DOHH2 (cell line): ENCODE data around the gene PIH1D2.

ENCODE experiments used
- H3F3A ChIP-seq: fragments of 200-600 bp; sonication (generic), shearing (Covaris generic); 2 replicates; pipeline ENCODE4 v1.6.0; 2016; ENCODE audit warnings: antibody characterized with exemption, mild to moderate bottlenecking; ENCODE audit not compliant: control insufficient read depth, insufficient read depth
- H3K27ac ChIP-seq: fragments of 200-600 bp; sonication (generic); 2 replicates; pipeline ENCODE4 v1.5.1; 2014; ENCODE audit warnings: low read depth, mild to moderate bottlenecking, low read length, moderate library complexity
- H3K27me3 ChIP-seq: fragments of 200-600 bp; sonication (generic); 2 replicates; pipeline ENCODE4 v1.6.1; 2014; ENCODE audit warnings: mild to moderate bottlenecking, low read length, mixed read lengths; ENCODE audit not compliant: control insufficient read depth
- H3K36me3 ChIP-seq: fragments of 200-600 bp; sonication (generic); 2 replicates; pipeline ENCODE4 v1.6.1; 2014; ENCODE audit warnings: mild to moderate bottlenecking, low read length, moderate library complexity, mixed read lengths; ENCODE audit not compliant: control insufficient read depth
- H3K4me1 ChIP-seq: fragments of 200-600 bp; sonication (generic); 2 replicates; pipeline ENCODE4 v1.6.1; 2014; ENCODE audit warnings: mild to moderate bottlenecking, low read length, mixed read lengths; ENCODE audit not compliant: control insufficient read depth
- H3K4me2 ChIP-seq: fragments of 200-600 bp; sonication (generic); 2 replicates; pipeline ENCODE4 v1.6.0; 2014; ENCODE audit warnings: mild to moderate bottlenecking, low read length, moderate library complexity
- H3K4me3 ChIP-seq: fragments of 200-600 bp; sonication (generic); 2 replicates; pipeline ENCODE4 v1.5.1; 2014; ENCODE audit warnings: mild to moderate bottlenecking, low read length, mixed read lengths
- H3K79me2 ChIP-seq: fragments of 200-600 bp; sonication (generic); 2 replicates; pipeline ENCODE4 v1.6.1; 2014; ENCODE audit warnings: mild to moderate bottlenecking, low read length, mixed read lengths; ENCODE audit not compliant: control insufficient read depth
- H3K9me2 ChIP-seq: fragments of 200-600 bp; sonication (generic); replicated peaks from 2 replicates; pipeline ENCODE4 v1.6.1; 2014; ENCODE audit warnings: mild to moderate bottlenecking, low read length, mixed read lengths; ENCODE audit not compliant: control insufficient read depth
- H3K9me3 ChIP-seq: fragments of 200-600 bp; sonication (generic); 2 replicates; pipeline ENCODE4 v1.6.1; 2014; ENCODE audit warnings: antibody characterized with exemption, low read length, mixed read lengths; ENCODE audit not compliant: control insufficient read depth, insufficient read depth
- H4K20me1 ChIP-seq: fragments of 200-600 bp; sonication (generic); 2 replicates; pipeline ENCODE4 v1.6.0; 2014; ENCODE audit warnings: low read depth, mild to moderate bottlenecking, antibody characterized with exemption, low read length, moderate library complexity; ENCODE audit not compliant: control insufficient read depth, insufficient read depth
- EZH2phosphoT487 ChIP-seq: fragments of 200-600 bp; sonication (generic); IDR thresholded peaks from 2 replicates; pipeline ENCODE4 v1.6.1; 2017; ENCODE audit warnings: borderline replicate concordance, mild to moderate bottlenecking, antibody characterized with exemption, low read length, moderate library complexity, mixed read lengths
- TF ChIP-seq, protein P1 (sequence below): fragments of 200-600 bp; sonication (generic); IDR thresholded peaks from one replicate; pipeline ENCODE4 v1.5.1; 2014; ENCODE audit warnings: antibody characterized with exemption, mild to moderate bottlenecking, low read depth, low read length; ENCODE audit not compliant: poor library complexity, severe bottlenecking

The PIH1D2 gene

DNA sequence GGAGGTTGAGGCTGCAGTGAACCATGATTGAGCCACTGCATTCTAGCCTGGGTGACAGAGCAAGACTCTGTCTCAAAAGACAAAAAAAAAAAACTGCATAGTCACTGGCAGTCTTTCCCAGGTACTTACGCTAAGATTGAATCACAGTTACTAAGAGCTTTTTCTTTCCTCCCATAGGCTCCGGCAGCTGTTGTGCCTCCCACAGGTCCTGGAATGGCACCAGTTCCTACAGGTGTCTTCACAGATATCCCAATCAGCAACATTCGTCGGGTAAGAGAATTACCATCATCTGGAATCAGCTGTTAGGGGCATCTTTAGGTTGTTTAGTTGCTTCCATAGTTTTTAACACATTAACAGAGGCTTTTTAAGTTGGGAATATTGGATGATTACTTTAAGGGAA, 28.9 kb downstream of the PIH1D2 start:
- peaks cover 24% of the 10 kb centered on the region for H3K4me1 ChIP-seq
- no peak for TF ChIP-seq EZH2phosphoT487
- TF ChIP-seq, protein P1, sequence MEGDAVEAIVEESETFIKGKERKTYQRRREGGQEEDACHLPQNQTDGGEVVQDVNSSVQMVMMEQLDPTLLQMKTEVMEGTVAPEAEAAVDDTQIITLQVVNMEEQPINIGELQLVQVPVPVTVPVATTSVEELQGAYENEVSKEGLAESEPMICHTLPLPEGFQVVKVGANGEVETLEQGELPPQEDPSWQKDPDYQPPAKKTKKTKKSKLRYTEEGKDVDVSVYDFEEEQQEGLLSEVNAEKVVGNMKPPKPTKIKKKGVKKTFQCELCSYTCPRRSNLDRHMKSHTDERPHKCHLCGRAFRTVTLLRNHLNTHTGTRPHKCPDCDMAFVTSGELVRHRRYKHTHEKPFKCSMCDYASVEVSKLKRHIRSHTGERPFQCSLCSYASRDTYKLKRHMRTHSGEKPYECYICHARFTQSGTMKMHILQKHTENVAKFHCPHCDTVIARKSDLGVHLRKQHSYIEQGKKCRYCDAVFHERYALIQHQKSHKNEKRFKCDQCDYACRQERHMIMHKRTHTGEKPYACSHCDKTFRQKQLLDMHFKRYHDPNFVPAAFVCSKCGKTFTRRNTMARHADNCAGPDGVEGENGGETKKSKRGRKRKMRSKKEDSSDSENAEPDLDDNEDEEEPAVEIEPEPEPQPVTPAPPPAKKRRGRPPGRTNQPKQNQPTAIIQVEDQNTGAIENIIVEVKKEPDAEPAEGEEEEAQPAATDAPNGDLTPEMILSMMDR = no peak

DNA sequence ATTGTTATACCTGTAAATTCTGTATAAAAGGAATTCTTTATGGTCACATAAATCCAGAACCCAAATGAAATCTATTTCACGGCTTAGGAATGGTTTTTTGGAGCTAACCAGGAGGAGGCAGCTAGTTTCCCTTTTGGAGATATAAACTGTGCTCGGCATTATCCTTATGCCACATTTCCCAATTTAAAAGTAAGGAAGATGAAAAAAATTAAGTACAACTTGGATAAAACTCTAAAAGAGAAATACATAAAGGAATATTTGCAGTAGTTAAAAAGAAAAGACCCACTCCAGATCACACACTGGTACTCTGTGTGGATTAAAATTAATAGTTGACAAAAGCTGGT, 30.9 kb downstream of the PIH1D2 start:
- no peak overlapping the region for H3K4me2 ChIP-seq
- peaks cover 88% of the 10 kb centered on the region for H3K36me3 ChIP-seq
- H4K20me1 ChIP-seq = 0 out of 2 replicates have a peak, but pooled peaks cover 2% of the 10 kb centered on the region
- peaks cover 16% of the 10 kb centered on the region for H3F3A ChIP-seq
- no peaks in the 10 kb centered on the region for H3K9me3 ChIP-seq
- H3K4me3 ChIP-seq = no peak overlapping the region
- TF ChIP-seq, protein P1 = no peak
- no peak for TF ChIP-seq EZH2phosphoT487
- H3K4me1 ChIP-seq = peaks cover 4% of the 10 kb centered on the region
- no peaks in the 10 kb centered on the region for H3K27me3 ChIP-seq
- H3K79me2 ChIP-seq = peaks cover 21% of the 10 kb centered on the region
- no peak overlapping the region for H3K27ac ChIP-seq
- no peaks in the 10 kb centered on the region for H3K9me2 ChIP-seq

More for the DNA sequence above, 28.9 kb downstream of the PIH1D2 start:
- no peaks in the 10 kb centered on the region for H3K27me3 ChIP-seq
- peaks cover 93% of the 10 kb centered on the region for H3K36me3 ChIP-seq
- H3K9me3 ChIP-seq = peaks cover 7% of the 10 kb centered on the region; the same call in 1 of the 2 replicates
- peaks cover 32% of the 10 kb centered on the region for H3K79me2 ChIP-seq
- H3K4me3 ChIP-seq = no peak overlapping the region
- no peaks in the 10 kb centered on the region for H3K9me2 ChIP-seq
- no peaks in the 10 kb centered on the region for H4K20me1 ChIP-seq
- no peak overlapping the region for H3K27ac ChIP-seq
- H3K4me2 ChIP-seq = no peak overlapping the region
- peaks cover 25% of the 10 kb centered on the region for H3F3A ChIP-seq

DNA sequence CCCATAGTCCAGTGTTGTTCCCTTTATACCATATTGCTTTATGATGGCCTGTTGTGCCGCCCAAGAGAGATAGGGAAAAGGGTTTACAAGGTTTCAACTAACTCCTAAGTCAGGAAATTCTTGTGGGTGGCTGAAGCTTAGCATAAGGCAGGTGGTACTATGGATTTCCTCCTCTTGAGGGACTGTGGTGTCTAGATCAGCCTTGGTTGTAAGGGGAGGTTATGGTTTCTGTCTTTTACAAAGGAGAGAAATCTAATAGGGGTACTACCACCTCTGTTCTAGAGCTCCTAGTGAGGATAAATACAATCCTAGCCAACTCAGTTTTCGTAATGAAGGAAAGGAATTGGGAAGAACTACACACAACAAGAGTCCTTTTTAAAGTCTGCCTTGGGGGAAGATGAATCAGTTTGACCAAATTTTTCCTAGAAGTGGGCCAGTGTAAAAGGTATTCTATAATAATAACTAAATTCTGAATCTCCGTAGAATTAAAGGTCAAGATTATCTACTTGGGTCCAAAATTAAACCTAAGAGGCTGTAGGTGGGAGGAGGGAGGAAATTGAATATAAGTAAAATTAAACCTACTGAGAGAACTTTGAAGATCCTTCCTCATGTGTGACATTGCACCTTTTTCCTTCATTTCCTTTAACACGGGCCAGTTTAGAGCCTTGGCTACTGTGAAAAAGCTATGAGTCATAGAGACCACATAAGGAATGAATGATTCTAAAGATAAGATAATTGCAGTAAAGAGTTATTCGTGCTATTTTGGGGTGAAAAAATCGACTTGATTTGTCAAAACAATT, 31.5 kb downstream of the PIH1D2 start:
- Histone ChIP-seq H3K79me2 (peaks cover 23% of the 10 kb centered on the region), H3K4me2 (no peak overlapping the region)

More for the DNA sequence above, 31.5 kb downstream of the PIH1D2 start:
- TF ChIP-seq, protein P1 = no peak
- TF ChIP-seq EZH2phosphoT487 = no peak
- H3K9me2 ChIP-seq = no peaks in the 10 kb centered on the region
- H3K4me1 ChIP-seq = no peaks in the 10 kb centered on the region
- H3K36me3 ChIP-seq = peaks cover 88% of the 10 kb centered on the region
- H3K4me3 ChIP-seq = no peak overlapping the region
- H3K27ac ChIP-seq = no peak overlapping the region
- no peaks in the 10 kb centered on the region for H3K9me3 ChIP-seq
- H3F3A ChIP-seq = peaks cover 16% of the 10 kb centered on the region
- 0 out of 2 replicates have a peak, but pooled peaks cover 2% of the 10 kb centered on the region for H4K20me1 ChIP-seq
- H3K27me3 ChIP-seq = no peaks in the 10 kb centered on the region
